H1 (cell line): Measurements from ENCODE around the gene COQ5. TPM values are rescaled to one million over a fixed set of nuclear protein-coding genes. Genes with fewer than 3 reads are reported as not detected.

Experiments used
- CTCF ChIA-PET: fragments of 300-600 bp; sonication (Branson Sonifier 250); formaldehyde crosslinking; loops from one replicate; lab custom pipeline; 2021; ENCODE audit not compliant: partially characterized antibody; lab: Charles Lee
- POLR2A ChIA-PET: fragments of 300-600 bp; sonication (Branson Sonifier 250); formaldehyde crosslinking; loops from one replicate; lab custom pipeline; 2021; ENCODE audit warnings: inconsistent platforms; ENCODE audit not compliant: partially characterized antibody; lab: Charles Lee
- DNase-seq, 2 experiments: peaks; one replicate each; pipeline versions ENCODE4 v3.0.0 to v3.0.0-alpha.2; 2010 to 2022; ENCODE audit warnings: low spot score in 2 of 2, low read depth in 1 of 2, mixed read lengths in 1 of 2
- FAIRE-seq: peaks from 2 replicates; lab custom pipeline; 2011; peaks lifted over from hg19 to GRCh38; lab: Jason Lieb, UNC
- H2AFZ ChIP-seq: 2 replicates; pipeline ENCODE4 v1.8.1; 2012; ENCODE audit warnings: low read length, inconsistent platforms
- H2AK5ac ChIP-seq: 2 replicates; pipeline ENCODE4 v1.6.1; 2013; ENCODE audit warnings: low read depth, low read length
- H2BK120ac ChIP-seq: replicated peaks from 2 replicates; pipeline ENCODE3; 2013; ENCODE audit warnings: low read depth, low read length, inconsistent platforms
- H2BK12ac ChIP-seq: 2 replicates; pipeline ENCODE4 v1.6.1; 2013; ENCODE audit warnings: low read depth, low read length
- H2BK15ac ChIP-seq: 2 replicates; pipeline ENCODE4 v1.6.1; 2013; ENCODE audit warnings: low read length
- H2BK20ac ChIP-seq: 2 replicates; pipeline ENCODE4 v1.6.1; 2013; ENCODE audit warnings: low read length
- H2BK5ac ChIP-seq: 2 replicates; pipeline ENCODE4 v1.6.1; 2013; ENCODE audit warnings: low read depth, low read length
- H3K14ac ChIP-seq: 2 replicates; pipeline ENCODE4 v1.6.1; 2013; ENCODE audit warnings: inconsistent platforms; ENCODE audit not compliant: insufficient read length
- H3K18ac ChIP-seq: 2 replicates; pipeline ENCODE4 v1.6.1; 2013; ENCODE audit warnings: low read length; ENCODE audit errors: extremely low read depth
- H3K23ac ChIP-seq: 2 replicates; pipeline ENCODE4 v1.6.1; 2013; ENCODE audit warnings: inconsistent platforms; ENCODE audit not compliant: insufficient read length
- H3K23me2 ChIP-seq: 2 replicates; pipeline ENCODE4 v1.6.1; 2013; ENCODE audit warnings: low read depth, low read length
- H3K27ac ChIP-seq: 2 replicates; pipeline ENCODE4 v1.6.1; 2011; ENCODE audit warnings: low read depth, low read length, inconsistent platforms
- H3K27me3 ChIP-seq, 4 experiments: replicated peaks in 1 of 4; 1 replicate in 1 of 4; 2 replicates in 3 of 4; pipeline versions ENCODE4 v1.6.1 to v1.8.1; 2011 to 2013; ENCODE audit warnings: low read length in 3 of 4, mild to moderate bottlenecking in 3 of 4, inconsistent platforms in 2 of 4, mixed read lengths in 2 of 4, moderate library complexity in 1 of 4; ENCODE audit not compliant: control insufficient read depth in 3 of 4, insufficient read depth in 3 of 4; ENCODE audit errors: extremely low read depth in 1 of 4
- H3K36me3 ChIP-seq, 4 experiments: 2 replicates each; pipeline versions ENCODE4 v1.6.1 to v1.8.1; 2011 to 2013; ENCODE audit warnings: mild to moderate bottlenecking in 4 of 4, low read length in 3 of 4, moderate library complexity in 2 of 4, control low read depth in 1 of 4, inconsistent platforms in 1 of 4; ENCODE audit not compliant: insufficient read depth in 4 of 4, control insufficient read depth in 2 of 4
- H3K4ac ChIP-seq: replicated peaks from 2 replicates; pipeline ENCODE3; 2013; ENCODE audit warnings: low read length, low read depth, mixed read lengths, inconsistent platforms; ENCODE audit not compliant: insufficient read length
- H3K4me1 ChIP-seq, 4 experiments: replicated peaks in 1 of 4; 1 replicate in 1 of 4; 2 replicates in 3 of 4; pipeline versions ENCODE4 v1.6.1 to v1.8.1; 2011 to 2013; ENCODE audit warnings: low read length in 3 of 4, inconsistent platforms in 2 of 4, mixed read lengths in 1 of 4; ENCODE audit not compliant: insufficient read depth in 4 of 4, control insufficient read depth in 3 of 4
- H3K4me2 ChIP-seq, 2 experiments: 2 replicates each; pipeline versions ENCODE4 v1.6.1 to v1.8.1; 2011 to 2013; ENCODE audit warnings: low read depth in 2 of 2, low read length in 2 of 2, control low read depth in 1 of 2, inconsistent platforms in 1 of 2, mild to moderate bottlenecking in 1 of 2; ENCODE audit not compliant: insufficient read depth in 1 of 2
- H3K4me3 ChIP-seq, 4 experiments: fragments of 200-600, 300-600 bp in 1 of 4; sonication (generic), shearing (Covaris generic), sonication (Bioruptor Twin) in 1 of 4; 2 replicates each; pipeline versions ENCODE4 v1.5.1 to v1.8.1; 2011 to 2016; ENCODE audit warnings: low read length in 4 of 4, low read depth in 3 of 4, control low read depth in 2 of 4, inconsistent platforms in 2 of 4, mild to moderate bottlenecking in 2 of 4, mixed read lengths in 1 of 4, moderate library complexity in 1 of 4; ENCODE audit not compliant: insufficient read depth in 2 of 4; ENCODE audit errors: extremely low read depth in 1 of 4
- H3K56ac ChIP-seq: replicated peaks from 2 replicates; pipeline ENCODE3; 2013; ENCODE audit warnings: low read depth, mild to moderate bottlenecking, mixed read lengths, low read length, inconsistent platforms; ENCODE audit not compliant: insufficient read length
- H3K79me1 ChIP-seq: 2 replicates; pipeline ENCODE4 v1.6.1; 2013; ENCODE audit warnings: low read depth, low read length, control low read depth
- H3K79me2 ChIP-seq, 2 experiments: 2 replicates each; pipeline versions ENCODE4 v1.6.1 to v1.8.1; 2012 to 2013; ENCODE audit warnings: low read length in 2 of 2, mild to moderate bottlenecking in 2 of 2, inconsistent platforms in 1 of 2; ENCODE audit not compliant: insufficient read depth in 2 of 2, control insufficient read depth in 1 of 2
- H3K9ac ChIP-seq, 4 experiments: replicated peaks in 1 of 4; 1 replicate in 1 of 4; 2 replicates in 3 of 4; pipeline versions ENCODE4 v1.6.1 to v1.8.1; 2011 to 2013; ENCODE audit warnings: low read depth in 3 of 4, low read length in 3 of 4, control low read depth in 2 of 4, mild to moderate bottlenecking in 2 of 4, moderate library complexity in 2 of 4, inconsistent platforms in 1 of 4; ENCODE audit errors: extremely low read depth in 1 of 4
- H3K9me3 ChIP-seq, 2 experiments: 2 replicates each; pipeline versions ENCODE4 v1.6.1 to v1.8.1; 2012 to 2013; ENCODE audit warnings: mild to moderate bottlenecking in 2 of 2, moderate library complexity in 2 of 2, control low read depth in 1 of 2, inconsistent platforms in 1 of 2, low read depth in 1 of 2, low read length in 1 of 2, mixed read lengths in 1 of 2; ENCODE audit not compliant: insufficient read depth in 2 of 2
- H4K20me1 ChIP-seq, 2 experiments: replicated peaks in 1 of 2; 2 replicates each; pipeline versions ENCODE3 to v1.8.1; 2011 to 2013; ENCODE audit warnings: inconsistent platforms in 2 of 2, low read length in 2 of 2, mild to moderate bottlenecking in 1 of 2; ENCODE audit not compliant: insufficient read depth in 2 of 2, control insufficient read depth in 1 of 2
- H4K5ac ChIP-seq: 2 replicates; pipeline ENCODE4 v1.6.1; 2013; ENCODE audit warnings: low read length, low read depth, mixed read lengths, inconsistent platforms; ENCODE audit not compliant: insufficient read length
- H4K8ac ChIP-seq: 2 replicates; pipeline ENCODE4 v1.8.0; 2013; ENCODE audit warnings: mild to moderate bottlenecking, moderate library complexity, low read length, inconsistent platforms; ENCODE audit not compliant: insufficient read depth; ENCODE audit errors: extremely low read depth
- H4K91ac ChIP-seq: replicated peaks from 2 replicates; pipeline ENCODE3; 2013; ENCODE audit warnings: low read length, mixed read lengths, inconsistent platforms; ENCODE audit not compliant: insufficient read length
- ASH2L ChIP-seq: fragments of 200-600, 300-600 bp; sonication (generic); IDR thresholded peaks from one replicate; pipeline ENCODE4 v1.7.1; 2017; ENCODE audit warnings: low read length
- NANOG ChIP-seq: IDR thresholded peaks from 2 replicates; pipeline ENCODE4 v1.6.1; 2011; ENCODE audit warnings: low read length, low read depth, mild to moderate bottlenecking, inconsistent platforms; ENCODE audit not compliant: insufficient read depth, poor library complexity, severe bottlenecking
- PHF8 ChIP-seq: fragments of 200-600 bp; sonication (generic); conservative IDR thresholded peaks from 2 replicates; pipeline ENCODE4 v1.7.1; 2012; ENCODE audit warnings: low read depth, mild to moderate bottlenecking, inconsistent platforms, low read length, moderate library complexity
- YY1 ChIP-seq: IDR thresholded peaks from 2 replicates; pipeline ENCODE4 v1.6.1; 2011; ENCODE audit warnings: low read depth, mild to moderate bottlenecking, low read length
- WGBS, 2 experiments: shearing (Covaris generic) in 1 of 2; methylation state at CpG; one replicate each; pipeline versions ENCODE4 v1.1.6 to v1.1.7; 2013 to 2015; ENCODE audit warnings: low lambda C conversion rate in 2 of 2, mixed read lengths in 2 of 2, inconsistent platforms in 1 of 2, low coverage in 1 of 2, missing lambda C conversion rate in 1 of 2; ENCODE audit not compliant: insufficient replicate concordance in 2 of 2, insufficient coverage in 1 of 2, insufficient read length in 1 of 2; ENCODE audit errors: extremely low coverage in 1 of 2, missing lambda C conversion rate in 1 of 2; 5-methylcytosine and 5-hydroxymethylcytosine counted together
- polyA plus RNA-seq, 7 experiments: library from polyadenylated mRNA; depleted of rRNA in 3 of 7; stranded (reverse) in 5 of 7; unstranded in 2 of 7; fragments of >200 nt in 5 of 7; fragments of 200-250 nt in 2 of 7; gene quantifications; 1 replicate in 5 of 7; 2 replicates in 1 of 7; 4 replicates in 1 of 7; pipeline versions ENCODE4 v1.2.1 to v1.2.3, GENCODE V29; 2011 to 2013; ENCODE audit warnings: missing spikeins in 2 of 7, mixed read lengths in 2 of 7
- total RNA-seq: library from RNA; stranded (reverse); fragmentation: NEBNext Ultra II Directional; extraction: Animal tissue kit (Norgen Biotek cat#: 25700); gene quantifications from 2 replicates; pipeline ENCODE4 v1.2.1, GENCODE V29; 2021

COQ5 gene
- total and polyA plus RNA-seq, 2 of the 8 experiments (the other 6 are each of a cell fraction or from before 2014, with no cell fraction given) = 35.1 to 35.8 TPM

- Histone ChIP-seq H3K9ac (no peak overlapping the region), H3K4me2 (no peak overlapping the region), H2BK15ac (no peak overlapping the region), H4K5ac (no peak overlapping the region), H2AK5ac (no peak overlapping the region), H2BK120ac (no peak overlapping the region), H3K4me3 (no peak overlapping the region), H3K27ac (no peak overlapping the region), H2BK12ac (no peak overlapping the region), H3K79me2 (peaks cover 14 to 79% of the 10 kb centered on the region in 2 experiments), H4K20me1 (peaks cover 15 to 17% of the 10 kb centered on the region in 2 experiments), H4K8ac (no peak overlapping the region), H2AFZ (no peak overlapping the region), H3K23ac (no peak overlapping the region), H3K36me3 (peaks cover 2 to 23% (median 5%) of the 10 kb centered on the region in 4 experiments; a peak in 5 of 8 replicates), H3K4ac (no peak overlapping the region), H3K9me3 (no peaks in the 10 kb centered on the region), H3K79me1 (peaks cover 4% of the 10 kb centered on the region), H3K56ac (no peak overlapping the region)
- DNase-seq = no peak
- 95% methylated on average over 5 of the region's 5 CpGs; no CpG with 5 or more reads in 1 of the 2 experiments for WGBS, 2 experiments
- POLR2A ChIA-PET = interaction anchor here (1.0 kb wide), 2 partner anchors 18 to 39 kb away, joined by 3 to 4 read pairs; partner anchors contain the start of gene POP5
- TF ChIP-seq NANOG = no peak
- no peak for TF ChIP-seq YY1
- TF ChIP-seq ASH2L = no peak
- TF ChIP-seq PHF8 = no peak
- TF ChIP-seq, all 59 proteins: peak for 0
- Histone ChIP-seq H3K27me3 (no peaks in the 10 kb centered on the region), H3K18ac (no peak overlapping the region), H3K14ac (no peak overlapping the region), H4K91ac (no peak overlapping the region), H2BK5ac (no peak overlapping the region), H3K23me2 (no peaks in the 10 kb centered on the region), H2BK20ac (no peak overlapping the region), H3K4me1 (0 out of 7 replicates have a peak, but pooled peaks cover 0 to 2% (median 0%) of the 10 kb centered on the region in 4 experiments)
- FAIRE-seq = no peak
- CTCF ChIA-PET = no interaction called here
Observed at GRCh38 chr12:120542166-120542565, 13.2 kb upstream of the COQ5 start.
